ENCODE measurements around the gene SGMS1.

Gene SGMS1

DNA sequence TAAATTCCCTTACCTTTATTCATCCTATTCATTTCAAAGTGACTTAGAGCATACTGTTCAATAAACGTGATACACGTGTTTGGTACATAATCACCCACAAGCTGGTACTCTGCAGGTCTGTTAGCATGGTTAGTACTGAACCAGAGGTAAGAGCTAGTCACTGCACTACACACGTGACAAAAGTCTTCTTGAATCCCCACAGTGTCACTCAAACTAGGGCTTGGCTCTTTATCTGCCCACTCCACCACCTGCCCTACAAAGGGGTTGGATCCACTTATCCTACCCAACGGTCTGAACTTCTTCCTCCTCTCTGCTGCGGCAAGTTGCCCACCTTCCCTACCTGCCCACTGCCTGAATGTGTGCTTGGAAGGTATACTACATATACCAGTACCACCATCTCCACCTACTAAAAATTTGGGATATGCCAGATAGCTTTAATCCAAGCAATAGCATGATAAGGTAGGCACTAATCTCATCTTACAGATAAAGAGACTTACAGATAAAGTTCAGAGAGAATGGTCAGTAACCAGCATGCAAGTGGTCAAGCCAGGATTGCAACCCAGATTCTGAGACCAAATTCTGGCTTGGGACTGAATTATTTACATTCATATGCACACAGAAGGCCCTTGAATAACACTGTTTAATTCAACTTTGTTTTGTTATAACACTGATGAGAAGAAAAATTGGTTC is 92.2 kb downstream of the SGMS1 start:
- in situ Hi-C loops (cut with HindIII; ENCODE audit: low pct_ligation_motif_present, low sequenced_read_pairs): no loop called here
- Histone ChIP-seq H3K27ac (no peak overlapping the region), H3K27me3 (replicated peaks) (no peaks in the 10 kb centered on the region), H3K4me3 (ENCODE audit: low read depth, low read length) (no peak overlapping the region), H3K36me3 (replicated peaks) (no peaks in the 10 kb centered on the region)
- no peak for DNase-seq
- TF ChIP-seq, protein P1, sequence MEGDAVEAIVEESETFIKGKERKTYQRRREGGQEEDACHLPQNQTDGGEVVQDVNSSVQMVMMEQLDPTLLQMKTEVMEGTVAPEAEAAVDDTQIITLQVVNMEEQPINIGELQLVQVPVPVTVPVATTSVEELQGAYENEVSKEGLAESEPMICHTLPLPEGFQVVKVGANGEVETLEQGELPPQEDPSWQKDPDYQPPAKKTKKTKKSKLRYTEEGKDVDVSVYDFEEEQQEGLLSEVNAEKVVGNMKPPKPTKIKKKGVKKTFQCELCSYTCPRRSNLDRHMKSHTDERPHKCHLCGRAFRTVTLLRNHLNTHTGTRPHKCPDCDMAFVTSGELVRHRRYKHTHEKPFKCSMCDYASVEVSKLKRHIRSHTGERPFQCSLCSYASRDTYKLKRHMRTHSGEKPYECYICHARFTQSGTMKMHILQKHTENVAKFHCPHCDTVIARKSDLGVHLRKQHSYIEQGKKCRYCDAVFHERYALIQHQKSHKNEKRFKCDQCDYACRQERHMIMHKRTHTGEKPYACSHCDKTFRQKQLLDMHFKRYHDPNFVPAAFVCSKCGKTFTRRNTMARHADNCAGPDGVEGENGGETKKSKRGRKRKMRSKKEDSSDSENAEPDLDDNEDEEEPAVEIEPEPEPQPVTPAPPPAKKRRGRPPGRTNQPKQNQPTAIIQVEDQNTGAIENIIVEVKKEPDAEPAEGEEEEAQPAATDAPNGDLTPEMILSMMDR (IDR thresholded peaks at IDR 0.05; ENCODE audit: low read depth, low read length, missing control alignments): no peak

DNA sequence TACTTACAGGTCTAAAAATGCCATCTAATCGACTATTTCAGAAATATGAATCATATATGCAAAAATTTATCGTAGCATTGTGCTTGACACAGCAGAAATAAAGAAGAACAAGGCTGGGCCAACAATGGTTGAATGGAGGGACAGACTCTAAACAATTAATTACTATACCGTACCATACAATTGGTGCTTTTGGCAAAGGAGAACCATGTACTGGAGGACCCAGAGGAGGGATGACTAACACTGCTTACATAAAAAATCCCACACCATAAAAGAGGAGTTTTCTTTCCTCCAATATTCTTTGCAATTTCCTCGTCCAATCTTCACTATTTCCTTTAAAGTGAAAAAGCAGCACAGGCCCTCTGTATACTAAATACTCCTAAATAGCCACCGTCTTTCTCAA is 94.1 kb downstream of the SGMS1 start:
- Histone ChIP-seq H3K36me3 (replicated peaks) (no peaks in the 10 kb centered on the region), H3K4me3 (ENCODE audit: low read depth, low read length) (no peak overlapping the region), H3K27me3 (replicated peaks) (no peaks in the 10 kb centered on the region), H3K27ac (no peak overlapping the region)
- TF ChIP-seq, protein P1 (IDR thresholded peaks at IDR 0.05; ENCODE audit: low read depth, low read length, missing control alignments): no peak
- DNase-seq: no peak
- in situ Hi-C loops (cut with HindIII; ENCODE audit: low pct_ligation_motif_present, low sequenced_read_pairs): no loop called here

DNA sequence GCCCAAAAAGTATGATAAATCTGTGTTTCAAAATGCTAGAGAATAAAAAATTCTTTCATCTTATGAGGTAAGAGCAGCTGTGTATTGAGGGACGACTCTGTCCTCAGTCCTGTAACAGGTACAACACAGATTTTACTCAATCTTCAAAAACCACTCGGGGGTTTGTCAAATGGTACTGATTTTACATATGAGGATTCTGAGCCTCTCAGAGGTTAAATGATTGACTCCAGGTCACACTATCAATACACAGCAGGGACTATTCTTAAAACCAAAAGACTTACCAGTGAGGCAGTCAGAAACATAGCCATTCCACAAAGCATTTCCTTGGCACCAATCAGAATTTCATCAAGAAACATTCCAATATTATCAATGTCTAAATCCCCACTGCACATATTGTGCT is 95.5 kb downstream of the SGMS1 start:
- TF ChIP-seq, protein P1 (IDR thresholded peaks at IDR 0.05; ENCODE audit: low read depth, low read length, missing control alignments): no peak
- in situ Hi-C loops (cut with HindIII; ENCODE audit: low pct_ligation_motif_present, low sequenced_read_pairs): no loop called here
- H3K36me3 ChIP-seq (replicated peaks): no peaks in the 10 kb centered on the region
- no peak for DNase-seq
- no peak overlapping the region for H3K4me3 ChIP-seq (ENCODE audit: low read depth, low read length)
- no peak overlapping the region for H3K27ac ChIP-seq
- H3K27me3 ChIP-seq (replicated peaks): no peaks in the 10 kb centered on the region

DNA sequence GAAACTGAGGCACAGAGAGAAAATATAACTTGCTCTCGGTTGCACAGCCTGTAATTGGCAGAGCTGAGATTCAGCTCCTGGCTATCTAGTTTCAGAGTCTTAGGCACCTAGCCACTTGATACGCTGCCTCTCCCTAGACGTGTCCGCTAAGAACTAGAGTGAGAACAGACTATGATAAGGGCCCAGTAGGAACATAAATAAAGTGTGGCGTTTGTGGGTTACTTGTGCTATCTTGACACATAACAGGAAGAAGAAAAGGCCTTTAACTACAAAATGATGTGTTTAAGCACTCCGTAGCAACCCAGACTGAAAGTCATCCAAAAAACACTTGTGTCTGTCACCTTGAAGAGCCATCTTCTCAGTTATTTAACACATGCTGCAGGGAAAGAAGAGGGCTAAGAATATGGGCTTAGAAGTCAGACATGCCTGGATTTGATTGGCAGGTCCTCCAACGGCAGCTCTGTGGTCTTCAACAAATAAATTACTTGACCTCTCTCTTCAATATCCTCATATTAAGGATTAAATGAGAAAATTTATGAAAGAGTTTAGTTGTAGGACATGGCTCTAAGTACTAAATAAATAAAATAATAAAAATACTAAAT is 96.2 kb downstream of the SGMS1 start:
- no peak overlapping the region for H3K27ac ChIP-seq
- TF ChIP-seq, protein P1 (IDR thresholded peaks at IDR 0.05; ENCODE audit: low read depth, low read length, missing control alignments): no peak
- in situ Hi-C loops (cut with HindIII; ENCODE audit: low pct_ligation_motif_present, low sequenced_read_pairs): no loop called here

DNA sequence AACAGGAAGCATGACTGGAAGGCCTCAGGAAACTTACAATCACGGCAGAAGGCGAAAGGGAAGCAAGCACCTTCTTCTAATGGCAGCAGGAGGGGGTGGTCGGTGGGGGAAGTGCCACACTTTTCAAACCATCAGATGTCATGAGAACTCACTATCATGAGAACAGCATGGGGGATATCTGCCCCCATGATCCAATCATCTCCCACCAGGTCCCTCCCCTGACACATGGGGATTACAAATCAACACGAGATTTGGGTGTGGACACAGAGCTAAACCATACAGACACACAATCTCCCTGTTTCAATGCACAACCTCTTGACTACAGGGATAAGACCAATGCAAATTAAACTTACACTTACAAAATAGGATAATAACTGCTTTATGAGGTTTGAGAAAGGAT is 97.6 kb downstream of the SGMS1 start:
- no peaks in the 10 kb centered on the region for H3K27me3 ChIP-seq (replicated peaks)
- H3K4me3 ChIP-seq (ENCODE audit: low read depth, low read length): no peak overlapping the region
- no peak for DNase-seq
- no peak overlapping the region for H3K27ac ChIP-seq
- TF ChIP-seq, protein P1 (IDR thresholded peaks at IDR 0.05; ENCODE audit: low read depth, low read length, missing control alignments): no peak
- no peaks in the 10 kb centered on the region for H3K36me3 ChIP-seq (replicated peaks)
- in situ Hi-C loops (cut with HindIII; ENCODE audit: low pct_ligation_motif_present, low sequenced_read_pairs): no loop called here

More for the DNA sequence above, 96.2 kb downstream of the SGMS1 start:
- no peaks in the 10 kb centered on the region for H3K27me3 ChIP-seq (replicated peaks)
- no peaks in the 10 kb centered on the region for H3K36me3 ChIP-seq (replicated peaks)
- no peak for DNase-seq
- H3K4me3 ChIP-seq (ENCODE audit: low read depth, low read length): no peak overlapping the region

All from brain microvascular endothelial cell (primary cell).